H9 (cell line): Measurements from ENCODE around the gene KAT7. TPM values are rescaled to one million over a fixed set of nuclear protein-coding genes. Genes with fewer than 3 reads are reported as not detected.

Experiments
- DNase-seq: peaks from one replicate; pipeline ENCODE4 v3.0.0-alpha.2; 2017
- H2AFZ ChIP-seq: one replicate; pipeline ENCODE4 v1.6.1; 2013; ENCODE audit warnings: mild to moderate bottlenecking, low read length, control low read depth, moderate library complexity
- H2AK5ac ChIP-seq: 2 replicates; pipeline ENCODE4 v1.6.1; 2013; ENCODE audit warnings: low read length, control low read depth, mixed read lengths; ENCODE audit not compliant: insufficient read length
- H2BK120ac ChIP-seq: one replicate; pipeline ENCODE4 v1.6.1; 2013; ENCODE audit warnings: low read depth, mild to moderate bottlenecking, low read length, control low read depth, inconsistent platforms; ENCODE audit not compliant: poor library complexity, severe bottlenecking
- H2BK12ac ChIP-seq: 2 replicates; pipeline ENCODE4 v1.6.1; 2013; ENCODE audit warnings: low read length, control low read depth, mixed read lengths, low read depth; ENCODE audit not compliant: insufficient read length
- H2BK15ac ChIP-seq: 2 replicates; pipeline ENCODE4 v1.6.1; 2013; ENCODE audit warnings: low read depth, low read length, control low read depth
- H2BK20ac ChIP-seq: one replicate; pipeline ENCODE4 v1.6.1; 2013; ENCODE audit warnings: low read depth, mild to moderate bottlenecking, low read length, control low read depth, inconsistent platforms; ENCODE audit not compliant: poor library complexity, severe bottlenecking
- H2BK5ac ChIP-seq: 2 replicates; pipeline ENCODE4 v1.6.1; 2013; ENCODE audit warnings: low read length, control low read depth, mixed read lengths; ENCODE audit not compliant: insufficient read length
- H3K14ac ChIP-seq: 2 replicates; pipeline ENCODE4 v1.6.1; 2013; ENCODE audit warnings: low read length, control low read depth; ENCODE audit not compliant: insufficient read depth
- H3K18ac ChIP-seq: 2 replicates; pipeline ENCODE4 v1.6.1; 2013; ENCODE audit warnings: low read depth, mild to moderate bottlenecking, mixed read lengths, low read length, control low read depth; ENCODE audit not compliant: insufficient read length
- H3K23ac ChIP-seq: 2 replicates; pipeline ENCODE4 v1.6.1; 2013; ENCODE audit warnings: low read length, control low read depth, mixed read lengths, low read depth; ENCODE audit not compliant: insufficient read length
- H3K23me2 ChIP-seq: 2 replicates; pipeline ENCODE4 v1.6.1; 2013; ENCODE audit warnings: low read depth, mild to moderate bottlenecking, mixed read lengths, low read length, control low read depth; ENCODE audit not compliant: insufficient read length, poor library complexity, severe bottlenecking
- H3K27ac ChIP-seq: 2 replicates; pipeline ENCODE4 v1.5.1; 2013; ENCODE audit warnings: low read length, control low read depth, mixed read lengths, low read depth; ENCODE audit not compliant: insufficient read length
- H3K27me3 ChIP-seq: 2 replicates; pipeline ENCODE4 v1.6.1; 2013; ENCODE audit warnings: low read length, control low read depth, inconsistent platforms; ENCODE audit not compliant: insufficient read depth
- H3K4ac ChIP-seq: 2 replicates; pipeline ENCODE4 v1.6.1; 2013; ENCODE audit warnings: low read depth, mild to moderate bottlenecking, control low read depth, inconsistent platforms, low read length, moderate library complexity
- H3K4me1 ChIP-seq: 2 replicates; pipeline ENCODE4 v1.6.1; 2013; ENCODE audit warnings: low read length, control low read depth, inconsistent platforms; ENCODE audit not compliant: insufficient read depth
- H3K4me2 ChIP-seq: 2 replicates; pipeline ENCODE4 v1.6.1; 2013; ENCODE audit warnings: low read length, control low read depth, mixed read lengths; ENCODE audit not compliant: insufficient read length, insufficient read depth
- H3K56ac ChIP-seq: 2 replicates; pipeline ENCODE4 v1.6.1; 2013; ENCODE audit warnings: low read depth, mild to moderate bottlenecking, mixed read lengths, low read length, control low read depth; ENCODE audit not compliant: insufficient read length
- H3K79me1 ChIP-seq: 2 replicates; pipeline ENCODE4 v1.6.1; 2013; ENCODE audit warnings: low read depth, mild to moderate bottlenecking, moderate library complexity, low read length, control low read depth, inconsistent platforms; ENCODE audit not compliant: insufficient read depth, poor library complexity, severe bottlenecking
- H3K79me2 ChIP-seq: 2 replicates; pipeline ENCODE4 v1.6.1; 2013; ENCODE audit warnings: low read length, control low read depth, inconsistent platforms; ENCODE audit not compliant: insufficient read depth
- H3K9ac ChIP-seq: 2 replicates; pipeline ENCODE4 v1.6.1; 2013; ENCODE audit warnings: low read length, control low read depth, mixed read lengths; ENCODE audit not compliant: insufficient read length; ENCODE audit errors: extremely low read depth
- H3K9me3 ChIP-seq: one replicate; pipeline ENCODE4 v1.6.1; 2013; ENCODE audit warnings: low read depth, low read length, inconsistent platforms; ENCODE audit not compliant: control insufficient read depth
- H3T11ph ChIP-seq: one replicate; pipeline ENCODE4 v1.6.1; 2013; ENCODE audit warnings: mild to moderate bottlenecking, low read length, control low read depth, inconsistent platforms
- H4K20me1 ChIP-seq: one replicate; pipeline ENCODE4 v1.6.1; 2013; ENCODE audit not compliant: control insufficient read depth, insufficient read length, insufficient read depth
- H4K5ac ChIP-seq: 2 replicates; pipeline ENCODE4 v1.6.1; 2013; ENCODE audit warnings: low read depth, mild to moderate bottlenecking, mixed read lengths, low read length, control low read depth; ENCODE audit not compliant: insufficient read length
- H4K8ac ChIP-seq: replicated peaks from 2 replicates; pipeline ENCODE4 v1.6.1; 2013; ENCODE audit warnings: low read length, control low read depth, mixed read lengths, low read depth; ENCODE audit not compliant: insufficient read length
- H4K91ac ChIP-seq: 2 replicates; pipeline ENCODE4 v1.6.1; 2013; ENCODE audit warnings: low read depth, mild to moderate bottlenecking, moderate library complexity, mixed read lengths, low read length, control low read depth; ENCODE audit not compliant: insufficient read length
- H3K27ac Mint-ChIP-seq, 3 experiments: 2 replicates in 2 of 3; 3 replicates in 1 of 3; pipeline ENCODE4 v1.8.0; 2020 to 2021; ENCODE audit warnings: mixed read lengths in 3 of 3, mild to moderate bottlenecking in 1 of 3, moderate library complexity in 1 of 3
- H3K27me3 Mint-ChIP-seq: 2 replicates; pipeline ENCODE4 v1.8.0; 2021; ENCODE audit warnings: low read depth, mild to moderate bottlenecking, moderate library complexity, mixed read lengths
- H3K36me3 Mint-ChIP-seq, 3 experiments: 2 replicates in 2 of 3; 3 replicates in 1 of 3; pipeline ENCODE4 v1.8.0; 2020 to 2021; ENCODE audit warnings: low read depth in 3 of 3, mixed read lengths in 3 of 3; ENCODE audit not compliant: insufficient read depth in 1 of 3
- H3K4me1 Mint-ChIP-seq, 2 experiments: 2 replicates each; pipeline ENCODE4 v1.8.0; 2020; ENCODE audit warnings: mixed read lengths in 2 of 2
- H3K4me3 Mint-ChIP-seq, 2 experiments: 2 replicates in 1 of 2; 3 replicates in 1 of 2; pipeline ENCODE4 v1.8.0; 2020 to 2021; ENCODE audit warnings: mild to moderate bottlenecking in 2 of 2, mixed read lengths in 2 of 2, moderate library complexity in 1 of 2
- H3K9me3 Mint-ChIP-seq, 2 experiments: 2 replicates in 1 of 2; 3 replicates in 1 of 2; pipeline ENCODE4 v1.8.0; 2020; ENCODE audit warnings: mild to moderate bottlenecking in 2 of 2, mixed read lengths in 2 of 2, moderate library complexity in 1 of 2
- WGBS: extraction: QIAGEN DNeasy Blood & Tissue Kit; methylation state at CpG from one replicate; pipeline ENCODE4 v1.1.7; 2013; ENCODE audit warnings: missing lambda C conversion rate, low lambda C conversion rate, mixed read lengths; ENCODE audit not compliant: insufficient read length; ENCODE audit errors: extremely low coverage; 5-methylcytosine and 5-hydroxymethylcytosine counted together
- total RNA-seq: library from RNA; stranded (reverse); gene quantifications from 2 replicates; pipeline ENCODE4 v1.2.1, GENCODE V29; 2021
- TF ChIP-seq, protein P1 (sequence below): fragments of 200-600 bp; sonication (generic); conservative IDR thresholded peaks from 3 replicates; pipeline ENCODE4 v1.8.0; 2021; ENCODE audit warnings: antibody characterized with exemption, mild to moderate bottlenecking

KAT7 gene
- total RNA-seq, 1 experiment from 2014 or later, result 93.1 TPM

DNA sequence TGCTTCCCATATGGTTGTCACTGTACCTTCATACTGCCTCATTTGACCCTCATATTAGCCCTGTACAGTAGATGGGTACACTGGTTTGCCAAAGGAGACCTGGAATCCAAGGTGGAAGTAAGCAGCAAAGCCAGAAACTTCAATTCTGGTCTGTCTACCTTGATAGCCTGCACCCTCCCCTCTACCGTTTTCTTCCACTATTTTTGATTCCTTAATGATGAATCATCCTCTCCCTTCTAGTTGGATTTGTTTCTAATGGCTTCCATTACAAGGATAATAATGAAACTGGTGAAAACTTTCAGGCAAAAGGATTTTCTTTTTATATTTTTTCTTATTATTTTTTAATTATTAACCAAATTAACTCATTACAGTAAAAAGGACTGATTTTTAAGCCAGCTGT is 42.1 kb downstream of the KAT7 start:
- H3K4me3 Mint-ChIP-seq, result no peak overlapping the region
- no peaks in the 10 kb centered on the region for H3K27me3 ChIP-seq
- H3K4ac ChIP-seq, result no peak overlapping the region
- no peak for DNase-seq
- no peak overlapping the region for H3K56ac ChIP-seq
- no peaks in the 10 kb centered on the region for H4K20me1 ChIP-seq
- TF ChIP-seq, protein P1, sequence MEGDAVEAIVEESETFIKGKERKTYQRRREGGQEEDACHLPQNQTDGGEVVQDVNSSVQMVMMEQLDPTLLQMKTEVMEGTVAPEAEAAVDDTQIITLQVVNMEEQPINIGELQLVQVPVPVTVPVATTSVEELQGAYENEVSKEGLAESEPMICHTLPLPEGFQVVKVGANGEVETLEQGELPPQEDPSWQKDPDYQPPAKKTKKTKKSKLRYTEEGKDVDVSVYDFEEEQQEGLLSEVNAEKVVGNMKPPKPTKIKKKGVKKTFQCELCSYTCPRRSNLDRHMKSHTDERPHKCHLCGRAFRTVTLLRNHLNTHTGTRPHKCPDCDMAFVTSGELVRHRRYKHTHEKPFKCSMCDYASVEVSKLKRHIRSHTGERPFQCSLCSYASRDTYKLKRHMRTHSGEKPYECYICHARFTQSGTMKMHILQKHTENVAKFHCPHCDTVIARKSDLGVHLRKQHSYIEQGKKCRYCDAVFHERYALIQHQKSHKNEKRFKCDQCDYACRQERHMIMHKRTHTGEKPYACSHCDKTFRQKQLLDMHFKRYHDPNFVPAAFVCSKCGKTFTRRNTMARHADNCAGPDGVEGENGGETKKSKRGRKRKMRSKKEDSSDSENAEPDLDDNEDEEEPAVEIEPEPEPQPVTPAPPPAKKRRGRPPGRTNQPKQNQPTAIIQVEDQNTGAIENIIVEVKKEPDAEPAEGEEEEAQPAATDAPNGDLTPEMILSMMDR, result no peak
- no peaks in the 10 kb centered on the region for H3K23me2 ChIP-seq
- no peaks in the 10 kb centered on the region; the same call in 1 of the 2 replicates for H3K4me1 ChIP-seq
- no peak overlapping the region for H3K23ac ChIP-seq
- H3K9me3 ChIP-seq, result no peaks in the 10 kb centered on the region
- H3K27ac ChIP-seq, result no peak overlapping the region
- H2BK120ac ChIP-seq, result no peak overlapping the region
- H3K79me1 ChIP-seq, result no peaks in the 10 kb centered on the region
- no peak overlapping the region for H3K14ac ChIP-seq
- no peak overlapping the region for H3T11ph ChIP-seq
- no peaks in the 10 kb centered on the region; a peak in 1 of 5 replicates for H3K9me3 Mint-ChIP-seq
- no peak overlapping the region for H3K18ac ChIP-seq
- WGBS, result no CpG with 5 or more reads among the region's 1 CpG
- H4K8ac ChIP-seq, result no peak overlapping the region
- H2AK5ac ChIP-seq, result no peak overlapping the region
- H3K9ac ChIP-seq, result no peak overlapping the region
- no peak overlapping the region for H2BK5ac ChIP-seq
- H2BK15ac ChIP-seq, result no peak overlapping the region
- no peak overlapping the region for H4K91ac ChIP-seq
- no peak overlapping the region for H2BK20ac ChIP-seq
- H3K27ac Mint-ChIP-seq, result peak overlapping the region in 1 of 3 experiments; percentile 87; a peak in 3 of 7 replicates
- H3K79me2 ChIP-seq, result no peaks in the 10 kb centered on the region
- H3K36me3 Mint-ChIP-seq, result peaks cover 55 to 83% (median 56%) of the 10 kb centered on the region in 3 experiments; a peak in 6 of 7 replicates
- no peak overlapping the region for H2BK12ac ChIP-seq
- no peak overlapping the region for H4K5ac ChIP-seq
- H2AFZ ChIP-seq, result no peak overlapping the region
- no peak overlapping the region for H3K4me2 ChIP-seq
- H3K4me1 Mint-ChIP-seq, result peaks cover 11 to 14% of the 10 kb centered on the region in 2 experiments
- H3K27me3 Mint-ChIP-seq, result no peaks in the 10 kb centered on the region
